OCI-LY1 (cell line): ENCODE results near the gene BOK.

Source experiments
- H2AFZ ChIP-seq: fragments of 200-600 bp; sonication (generic), shearing (Covaris generic); 2 replicates; pipeline ENCODE4 v1.6.0; 2014; ENCODE audit warnings: antibody characterized with exemption, mild to moderate bottlenecking, low read length
- H3F3A ChIP-seq: fragments of 200-600 bp; sonication (generic), shearing (Covaris generic); 2 replicates; pipeline ENCODE4 v1.6.0; 2014; ENCODE audit warnings: mild to moderate bottlenecking, antibody characterized with exemption, low read length, moderate library complexity; ENCODE audit not compliant: insufficient read depth
- H3K27ac ChIP-seq: fragments of 200-600 bp; sonication (generic); 2 replicates; pipeline ENCODE4 v1.5.1; 2014; ENCODE audit warnings: low read length, mixed run types, mild to moderate bottlenecking, low read depth; ENCODE audit not compliant: poor library complexity, severe bottlenecking
- H3K27me3 ChIP-seq: fragments of 200-600 bp; sonication (generic); 2 replicates; pipeline ENCODE4 v1.6.0; 2014; ENCODE audit warnings: antibody characterized with exemption, mild to moderate bottlenecking, low read length, moderate library complexity; ENCODE audit not compliant: insufficient read depth
- H3K36me3 ChIP-seq: fragments of 200-600 bp; sonication (generic); 2 replicates; pipeline ENCODE4 v1.6.1; 2014; ENCODE audit warnings: mild to moderate bottlenecking, antibody characterized with exemption, low read length, moderate library complexity, mixed read lengths; ENCODE audit not compliant: insufficient read depth
- H3K4me1 ChIP-seq: fragments of 200-600 bp; sonication (generic); 2 replicates; pipeline ENCODE4 v1.5.1; 2014; ENCODE audit warnings: mild to moderate bottlenecking, low read length, moderate library complexity; ENCODE audit not compliant: insufficient read depth, severe bottlenecking
- H3K4me2 ChIP-seq: fragments of 200-600 bp; sonication (generic), shearing (Covaris generic); 2 replicates; pipeline ENCODE4 v1.6.1; 2014; ENCODE audit warnings: low read length
- H3K4me3 ChIP-seq: fragments of 200-600 bp; sonication (generic); 2 replicates; pipeline ENCODE4 v1.5.1; 2014; ENCODE audit warnings: low read length, low read depth, mild to moderate bottlenecking, mixed read lengths; ENCODE audit not compliant: poor library complexity, severe bottlenecking
- H3K79me2 ChIP-seq: fragments of 200-600 bp; shearing (Covaris generic); 2 replicates; pipeline ENCODE4 v1.6.1; 2016; ENCODE audit warnings: mixed run types, low read length, mixed read lengths; ENCODE audit not compliant: insufficient read depth
- H3K9ac ChIP-seq: fragments of 200-600 bp; sonication (generic), shearing (Covaris generic); 2 replicates; pipeline ENCODE4 v1.6.1; 2014; ENCODE audit warnings: mild to moderate bottlenecking, low read length, mixed read lengths
- H3K9me2 ChIP-seq: fragments of 200-600 bp; sonication (generic), shearing (Covaris generic); 2 replicates; pipeline ENCODE4 v1.6.1; 2014; ENCODE audit warnings: low read depth, mild to moderate bottlenecking, low read length, mixed read lengths
- H3K9me3 ChIP-seq: fragments of 200-600 bp; shearing (Covaris generic); 2 replicates; pipeline ENCODE4 v1.6.1; 2014; ENCODE audit warnings: low read length, mixed read lengths
- H4K20me1 ChIP-seq: fragments of 200-600 bp; sonication (generic), shearing (Covaris generic); 2 replicates; pipeline ENCODE4 v1.6.0; 2016; ENCODE audit warnings: mild to moderate bottlenecking, low read length; ENCODE audit not compliant: insufficient read depth
- EZH2 ChIP-seq: fragments of 200-600 bp; sonication (generic), shearing (Covaris generic); IDR thresholded peaks from 2 replicates; pipeline ENCODE4 v1.8.0; 2017; ENCODE audit warnings: borderline replicate concordance, mixed run types, mild to moderate bottlenecking, antibody characterized with exemption, low read length, moderate library complexity, mixed read lengths
- TF ChIP-seq, protein P1 (sequence below): fragments of 200-600 bp; sonication (generic), shearing (Covaris generic); IDR thresholded peaks from 2 replicates; pipeline ENCODE4 v1.5.1; 2017; ENCODE audit warnings: mild to moderate bottlenecking, antibody characterized with exemption, low read length, moderate library complexity, mixed read lengths

BOK gene

DNA sequence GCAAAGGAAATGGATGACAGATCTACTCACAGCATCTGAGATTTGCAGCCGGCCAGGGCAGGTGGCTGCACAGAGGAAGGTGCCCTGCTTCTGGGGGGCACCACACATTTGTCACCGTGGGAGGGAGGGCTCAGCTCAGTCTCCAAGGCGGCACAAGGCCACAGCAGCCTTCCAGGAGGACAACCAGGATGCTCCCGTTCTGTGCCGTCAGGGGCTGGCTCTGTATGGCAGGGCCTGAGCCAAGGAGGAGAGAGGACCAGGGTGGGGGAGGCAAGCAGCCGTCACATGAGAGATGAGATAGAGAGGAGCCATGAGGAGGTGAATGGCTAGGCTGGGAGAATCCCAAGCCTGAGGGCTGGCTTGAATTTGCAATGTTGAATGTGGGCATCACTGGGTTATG is 4.6 kb upstream of the BOK start:
- Histone ChIP-seq H3K36me3 (no peaks in the 10 kb centered on the region), H3K79me2 (no peaks in the 10 kb centered on the region), H3K9me2 (no peaks in the 10 kb centered on the region), H3K27ac (no peak overlapping the region), H3K27me3 (no peaks in the 10 kb centered on the region; the same call in 1 of the 2 replicates), H3K9ac (no peak overlapping the region), H3K4me2 (no peak overlapping the region), H2AFZ (no peak overlapping the region), H3F3A (no peaks in the 10 kb centered on the region), H3K4me1 (no peaks in the 10 kb centered on the region), H3K9me3 (no peaks in the 10 kb centered on the region), H4K20me1 (no peaks in the 10 kb centered on the region), H3K4me3 (no peak overlapping the region)
- no peak for TF ChIP-seq EZH2
- TF ChIP-seq, protein P1, sequence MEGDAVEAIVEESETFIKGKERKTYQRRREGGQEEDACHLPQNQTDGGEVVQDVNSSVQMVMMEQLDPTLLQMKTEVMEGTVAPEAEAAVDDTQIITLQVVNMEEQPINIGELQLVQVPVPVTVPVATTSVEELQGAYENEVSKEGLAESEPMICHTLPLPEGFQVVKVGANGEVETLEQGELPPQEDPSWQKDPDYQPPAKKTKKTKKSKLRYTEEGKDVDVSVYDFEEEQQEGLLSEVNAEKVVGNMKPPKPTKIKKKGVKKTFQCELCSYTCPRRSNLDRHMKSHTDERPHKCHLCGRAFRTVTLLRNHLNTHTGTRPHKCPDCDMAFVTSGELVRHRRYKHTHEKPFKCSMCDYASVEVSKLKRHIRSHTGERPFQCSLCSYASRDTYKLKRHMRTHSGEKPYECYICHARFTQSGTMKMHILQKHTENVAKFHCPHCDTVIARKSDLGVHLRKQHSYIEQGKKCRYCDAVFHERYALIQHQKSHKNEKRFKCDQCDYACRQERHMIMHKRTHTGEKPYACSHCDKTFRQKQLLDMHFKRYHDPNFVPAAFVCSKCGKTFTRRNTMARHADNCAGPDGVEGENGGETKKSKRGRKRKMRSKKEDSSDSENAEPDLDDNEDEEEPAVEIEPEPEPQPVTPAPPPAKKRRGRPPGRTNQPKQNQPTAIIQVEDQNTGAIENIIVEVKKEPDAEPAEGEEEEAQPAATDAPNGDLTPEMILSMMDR: no peak

DNA sequence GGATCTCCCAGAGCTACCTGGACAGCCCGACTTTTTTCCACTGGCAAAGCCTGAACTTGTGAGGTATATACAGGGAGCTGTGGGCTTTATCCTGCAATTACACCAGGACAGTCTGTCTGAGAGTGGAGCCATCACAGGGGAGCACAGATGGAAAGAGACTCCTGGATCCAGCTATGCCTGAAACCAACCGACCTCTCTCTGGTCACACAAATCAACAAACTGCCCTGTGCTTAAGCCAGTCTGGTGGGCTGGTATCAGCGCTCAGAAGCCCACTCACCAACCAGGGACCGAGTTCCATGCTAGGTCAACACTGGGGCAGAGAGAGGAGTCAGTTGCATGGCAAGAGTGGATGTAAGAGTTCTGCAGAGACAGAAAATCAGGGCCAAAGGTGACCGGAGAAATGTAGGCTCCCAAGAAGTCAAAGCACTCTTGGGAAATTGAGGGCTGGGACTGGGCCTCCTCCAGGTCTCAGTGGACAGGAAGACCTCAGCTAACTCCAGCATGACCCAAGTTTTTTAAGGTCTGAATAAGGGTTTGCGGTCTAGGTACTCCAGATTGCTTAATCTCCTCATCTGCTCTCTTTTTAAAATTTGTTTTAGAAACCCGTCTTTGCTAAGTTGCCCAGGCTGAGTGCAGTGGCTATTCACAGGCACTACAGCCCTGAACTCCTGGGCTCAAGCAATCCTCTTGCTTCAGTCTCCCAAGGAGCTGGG is 3.8 kb upstream of the BOK start:
- no peaks in the 10 kb centered on the region for H3K36me3 ChIP-seq
- H3K27me3 ChIP-seq: no peaks in the 10 kb centered on the region; the same call in 1 of the 2 replicates
- no peak overlapping the region for H3K4me2 ChIP-seq
- H3F3A ChIP-seq: no peaks in the 10 kb centered on the region
- H3K9me3 ChIP-seq: no peaks in the 10 kb centered on the region
- no peak for TF ChIP-seq EZH2
- TF ChIP-seq, protein P1: no peak
- H2AFZ ChIP-seq: no peak overlapping the region
- no peak overlapping the region for H3K9ac ChIP-seq
- H3K27ac ChIP-seq: no peak overlapping the region
- H3K9me2 ChIP-seq: no peaks in the 10 kb centered on the region
- no peaks in the 10 kb centered on the region for H3K4me1 ChIP-seq
- no peaks in the 10 kb centered on the region for H3K79me2 ChIP-seq
- no peak overlapping the region for H3K4me3 ChIP-seq
- no peaks in the 10 kb centered on the region for H4K20me1 ChIP-seq

DNA sequence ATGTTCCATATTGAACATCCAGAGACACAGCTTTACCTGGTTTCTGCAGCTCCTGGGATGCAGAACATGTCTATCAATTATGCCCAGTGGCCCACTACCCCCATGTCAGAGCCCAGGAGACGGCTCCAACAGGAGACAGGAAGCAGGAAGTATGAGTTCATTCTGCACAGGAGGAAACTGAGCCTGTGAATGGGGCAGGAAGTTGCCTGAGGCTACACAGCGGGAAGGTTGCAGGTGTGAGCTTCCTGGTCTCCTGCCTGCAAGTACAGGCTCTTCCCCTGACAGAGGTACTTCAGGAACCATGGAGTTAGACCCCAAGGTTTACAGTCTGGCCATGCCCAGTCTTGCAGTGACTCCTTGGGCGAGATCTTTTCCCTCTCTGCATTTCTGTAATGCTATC is 2.8 kb upstream of the BOK start:
- Histone ChIP-seq H3K9me3 (no peaks in the 10 kb centered on the region), H4K20me1 (no peaks in the 10 kb centered on the region), H2AFZ (no peak overlapping the region), H3K4me2 (no peak overlapping the region), H3K36me3 (no peaks in the 10 kb centered on the region), H3K9me2 (no peaks in the 10 kb centered on the region), H3K27ac (no peak overlapping the region), H3K27me3 (no peaks in the 10 kb centered on the region; the same call in 1 of the 2 replicates), H3K9ac (no peak overlapping the region), H3K79me2 (no peaks in the 10 kb centered on the region), H3F3A (no peaks in the 10 kb centered on the region), H3K4me3 (no peak overlapping the region), H3K4me1 (no peaks in the 10 kb centered on the region)
- TF ChIP-seq, protein P1: no peak
- no peak for TF ChIP-seq EZH2
